ENCODE measurements around the gene C5orf58.

- TF ChIP-seq CTCF (IDR thresholded peaks at IDR 0.05) (no peak), POLR2A (IDR thresholded peaks at IDR 0.05) (no peak)
Measured at GRCh38 chr5:170289121-170289520, 56.3 kb downstream of the C5orf58 start.
